ENCODE measurements around the gene SCAMP4. TPM values are rescaled to one million over a fixed set of nuclear protein-coding genes. Genes with fewer than 3 reads are reported as not detected.

SCAMP4 gene
- total and polyA plus RNA-seq, 3 donors from 2014 or later: 50.1 to 108 (median 80.1) TPM

DNA sequence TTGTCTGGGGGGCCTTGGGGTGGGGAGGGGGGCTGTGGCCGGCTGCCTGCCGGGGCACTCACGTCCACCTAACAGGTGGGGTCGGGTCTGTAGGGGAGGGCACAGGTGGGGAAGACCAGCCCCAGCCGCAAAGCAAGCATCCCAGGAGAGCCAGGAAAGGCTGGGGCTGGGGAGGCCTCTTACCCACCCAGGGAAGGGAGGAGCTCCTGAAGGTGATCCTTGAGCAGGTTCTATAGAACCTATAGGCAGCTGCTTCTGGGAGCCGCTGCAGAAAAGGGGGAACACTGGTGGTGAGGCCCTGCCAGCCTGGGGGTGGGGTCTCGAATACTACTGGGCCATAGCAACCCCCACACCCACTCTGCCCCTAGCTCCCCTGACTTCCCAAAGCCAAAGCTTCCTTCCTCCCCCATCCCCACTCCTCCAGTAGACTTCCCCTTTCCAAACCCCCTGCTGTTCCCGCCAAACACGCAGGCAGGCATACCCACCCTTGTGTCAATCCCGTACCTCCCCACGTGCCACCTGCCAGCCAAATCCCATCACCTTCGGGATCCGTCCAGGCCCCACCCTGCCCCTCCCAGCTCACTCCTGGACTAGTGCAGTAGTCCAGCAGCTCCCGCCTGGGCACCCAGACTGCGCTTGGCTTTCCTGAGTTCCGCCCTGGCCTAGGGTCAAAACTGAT lies 47.4 kb upstream of the SCAMP4 start:
- 60 to 67% methylated on average over 12 to 16 of the region's 16 CpGs for WGBS, 2 donors
- Histone ChIP-seq H3K4me1 (peaks cover 73% of the 10 kb centered on the region), H3K9me3 (no peaks in the 10 kb centered on the region), H3K4me3 (no peak overlapping the region), H3K27ac (peak overlapping the region; percentile 35 to 85), H3K36me3 (ENCODE audit: low read depth, missing control alignments) (no peaks in the 10 kb centered on the region), H3K27me3 (no peaks in the 10 kb centered on the region)
- TF ChIP-seq, protein P1, sequence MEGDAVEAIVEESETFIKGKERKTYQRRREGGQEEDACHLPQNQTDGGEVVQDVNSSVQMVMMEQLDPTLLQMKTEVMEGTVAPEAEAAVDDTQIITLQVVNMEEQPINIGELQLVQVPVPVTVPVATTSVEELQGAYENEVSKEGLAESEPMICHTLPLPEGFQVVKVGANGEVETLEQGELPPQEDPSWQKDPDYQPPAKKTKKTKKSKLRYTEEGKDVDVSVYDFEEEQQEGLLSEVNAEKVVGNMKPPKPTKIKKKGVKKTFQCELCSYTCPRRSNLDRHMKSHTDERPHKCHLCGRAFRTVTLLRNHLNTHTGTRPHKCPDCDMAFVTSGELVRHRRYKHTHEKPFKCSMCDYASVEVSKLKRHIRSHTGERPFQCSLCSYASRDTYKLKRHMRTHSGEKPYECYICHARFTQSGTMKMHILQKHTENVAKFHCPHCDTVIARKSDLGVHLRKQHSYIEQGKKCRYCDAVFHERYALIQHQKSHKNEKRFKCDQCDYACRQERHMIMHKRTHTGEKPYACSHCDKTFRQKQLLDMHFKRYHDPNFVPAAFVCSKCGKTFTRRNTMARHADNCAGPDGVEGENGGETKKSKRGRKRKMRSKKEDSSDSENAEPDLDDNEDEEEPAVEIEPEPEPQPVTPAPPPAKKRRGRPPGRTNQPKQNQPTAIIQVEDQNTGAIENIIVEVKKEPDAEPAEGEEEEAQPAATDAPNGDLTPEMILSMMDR (IDR thresholded peaks at IDR 0.05): no peak
- TF ChIP-seq POLR2A (IDR thresholded peaks at IDR 0.05): no peak
- DNase-seq: no peak
- intact Hi-C loops (cut with DNase I; ENCODE audit: low total_unique reads): no loop called here

DNA sequence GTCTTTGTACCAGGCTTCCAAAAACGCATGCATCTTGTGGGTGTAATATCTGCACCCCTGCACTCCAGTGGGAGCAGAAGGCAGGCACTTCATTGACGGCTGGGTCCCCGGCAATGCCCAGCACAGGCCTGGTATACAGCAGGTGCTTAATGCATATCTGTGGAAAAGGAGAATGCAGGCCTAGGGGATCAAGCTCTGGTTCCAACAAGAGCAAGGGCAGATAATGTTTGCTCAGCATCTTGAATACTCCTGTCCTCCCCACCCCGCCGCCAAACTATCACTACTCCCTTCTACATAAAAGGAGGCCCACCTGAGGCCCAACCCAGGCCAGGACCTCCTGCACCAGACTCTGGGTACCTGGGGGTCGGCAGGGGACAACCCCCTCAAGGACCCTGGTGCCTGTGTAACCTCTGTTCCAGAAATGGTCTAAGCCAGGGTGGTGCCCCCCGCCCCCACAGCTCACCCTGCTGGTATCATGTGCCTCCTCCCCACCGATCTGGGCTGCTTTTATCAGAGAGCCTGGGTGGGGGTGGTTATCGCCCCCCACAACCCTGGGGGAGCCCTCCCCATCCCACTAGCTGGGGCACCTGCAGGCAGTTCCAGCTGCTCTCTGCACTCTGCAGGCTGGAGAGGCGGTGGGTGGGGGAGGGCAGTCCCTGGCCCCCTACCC lies 46.7 kb upstream of the SCAMP4 start:
- no peak overlapping the region for H3K27ac ChIP-seq
- DNase-seq: no peak

DNA sequence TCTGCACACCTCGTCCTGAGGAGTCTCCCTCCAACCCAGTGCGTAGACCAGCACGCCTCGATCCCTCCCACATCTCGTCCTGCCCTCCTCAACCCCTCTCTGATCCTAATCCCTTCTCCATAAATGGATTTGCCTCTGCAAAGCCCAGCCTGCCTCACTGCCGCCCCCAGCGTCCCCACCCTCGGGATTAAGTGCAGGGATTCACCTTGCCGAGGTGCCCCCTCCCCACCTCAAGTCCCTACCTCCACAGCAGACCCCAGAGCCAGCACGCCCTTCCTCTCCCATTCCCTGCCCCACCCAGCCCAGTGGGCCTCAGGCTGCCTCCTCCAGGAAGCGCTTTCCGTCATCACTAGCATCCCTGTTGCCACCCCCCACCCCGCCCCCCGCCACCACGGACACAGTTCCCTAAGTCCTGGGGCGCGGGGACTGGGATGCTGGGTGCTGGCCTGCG lies 45.8 kb upstream of the SCAMP4 start:
- WGBS, 2 donors: 42 to 61% methylated on average over 12 to 18 of the region's 18 CpGs
- Histone ChIP-seq H3K27me3 (no peaks in the 10 kb centered on the region), H3K36me3 (ENCODE audit: low read depth, missing control alignments) (no peaks in the 10 kb centered on the region), H3K27ac (no peak overlapping the region), H3K4me3 (no peak overlapping the region), H3K4me1 (peaks cover 64% of the 10 kb centered on the region), H3K9me3 (no peaks in the 10 kb centered on the region)
- DNase-seq: no peak
- intact Hi-C loops (cut with DNase I; ENCODE audit: low total_unique reads): no loop called here
- TF ChIP-seq, protein P1 (IDR thresholded peaks at IDR 0.05): no peak

More for the DNA sequence above, 46.7 kb upstream of the SCAMP4 start:
- TF ChIP-seq, protein P1 (IDR thresholded peaks at IDR 0.05): no peak
- Histone ChIP-seq H3K4me1 (peaks cover 69% of the 10 kb centered on the region), H3K4me3 (no peak overlapping the region), H3K9me3 (no peaks in the 10 kb centered on the region), H3K27me3 (no peaks in the 10 kb centered on the region), H3K36me3 (ENCODE audit: low read depth, missing control alignments) (no peaks in the 10 kb centered on the region)
- intact Hi-C loops (cut with DNase I; ENCODE audit: low total_unique reads): no loop called here
- WGBS, 2 donors: 64 to 68% methylated on average over 10 of the region's 10 CpGs

DNA sequence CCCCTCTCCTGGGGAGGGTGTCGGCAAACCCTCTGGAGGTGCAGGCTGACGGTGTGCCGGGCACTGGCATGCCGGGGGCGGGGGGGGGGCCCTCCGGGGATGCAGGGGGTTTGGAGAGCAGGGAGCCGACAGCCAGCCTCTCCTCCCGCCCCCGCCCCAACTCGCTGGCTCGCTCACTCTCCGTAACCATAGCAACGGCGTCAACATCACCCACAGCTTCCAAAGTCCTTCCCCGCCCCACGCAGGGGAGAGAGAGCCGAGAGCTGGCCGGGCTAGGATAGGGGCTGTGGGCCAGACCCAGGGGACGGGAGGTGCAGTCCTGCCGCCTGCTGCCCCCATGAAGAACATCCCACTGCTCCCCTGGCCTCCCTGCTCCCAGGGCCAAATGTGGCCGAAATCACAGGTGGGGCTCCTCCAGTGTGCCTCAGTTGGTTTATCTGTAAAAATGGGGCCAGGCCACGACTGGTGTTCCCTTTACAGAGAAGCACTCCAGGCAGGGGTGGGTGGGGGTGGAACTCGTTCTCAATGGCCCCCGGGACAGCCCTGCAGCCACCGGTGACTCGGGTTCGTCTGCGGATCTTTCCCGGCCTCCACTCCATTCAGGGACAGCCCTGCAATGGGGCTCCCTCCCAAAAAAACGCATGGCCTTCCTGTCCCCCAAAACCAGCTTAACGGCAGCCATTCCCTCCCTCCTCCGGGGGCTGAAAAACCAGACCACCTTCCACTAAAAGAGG lies 45.0 kb upstream of the SCAMP4 start:
- H3K27ac ChIP-seq: no peak overlapping the region

More for the DNA sequence above, 45.0 kb upstream of the SCAMP4 start:
- peaks cover 63% of the 10 kb centered on the region for H3K4me1 ChIP-seq
- 8 to 22% methylated on average over 13 to 27 of the region's 32 CpGs for WGBS, 2 donors
- TF ChIP-seq, protein P1 (IDR thresholded peaks at IDR 0.05): no peak
- no peak for TF ChIP-seq POLR2A (IDR thresholded peaks at IDR 0.05)
- H3K9me3 ChIP-seq: no peaks in the 10 kb centered on the region
- H3K27me3 ChIP-seq: no peaks in the 10 kb centered on the region
- peak; percentile 75 for DNase-seq
- H3K4me3 ChIP-seq: no peak overlapping the region
- intact Hi-C loops (cut with DNase I; ENCODE audit: low total_unique reads): no loop called here
- no peaks in the 10 kb centered on the region for H3K36me3 ChIP-seq (ENCODE audit: low read depth, missing control alignments)
